IMR-90 (cell line): ENCODE results near the gene SLC26A1. TPM values are rescaled to one million over a fixed set of nuclear protein-coding genes. Genes with fewer than 3 reads are reported as not detected.

ENCODE experiments used
- ATAC-seq: fragments of 200-7000 bp; cut with Tn5 transposase; 2 replicates; pipeline ENCODE4 v1.9.1; 2020; ENCODE audit warnings: low read depth, mild to moderate bottlenecking, moderate library complexity
- BruUV-seq: library from RNA; stranded (reverse); fragments of 400-500 nt; replicated peaks from 2 replicates; lab custom pipeline; 2021; lab: Mats Ljungman, UMichigan
- CTCF ChIA-PET: fragments of 300-600 bp; formaldehyde crosslinking; extraction: SDS; loops from one replicate; lab custom pipeline; 2021; ENCODE audit warnings: antibody characterized with exemption; lab: Yijun Ruan, JAX
- POLR2A ChIA-PET: fragments of 300-600 bp; sonication (Branson Sonifier 250); formaldehyde crosslinking; loops from one replicate; lab custom pipeline; 2022; ENCODE audit warnings: antibody characterized with exemption; ENCODE audit not compliant: unreplicated experiment; lab: Charles Lee
- DNase-seq: peaks from one replicate; pipeline ENCODE4 v3.0.0; 2013
- H2AFZ ChIP-seq: replicated peaks from 2 replicates; pipeline ENCODE3; 2013; ENCODE audit warnings: low read length, mild to moderate bottlenecking; ENCODE audit not compliant: poor library complexity
- H2AK5ac ChIP-seq: 2 replicates; pipeline ENCODE4 v1.6.1; 2013; ENCODE audit warnings: low read depth, low read length, inconsistent platforms
- H2AK9ac ChIP-seq: replicated peaks from 2 replicates; pipeline ENCODE3; 2013; ENCODE audit warnings: mild to moderate bottlenecking, low read depth, low read length, moderate library complexity; ENCODE audit not compliant: poor library complexity
- H2BK120ac ChIP-seq: 2 replicates; pipeline ENCODE4 v1.6.1; 2013; ENCODE audit warnings: low read depth, low read length, inconsistent platforms
- H2BK15ac ChIP-seq: 3 replicates; pipeline ENCODE4 v1.6.1; 2013; ENCODE audit warnings: low read depth, low read length, inconsistent platforms
- H2BK20ac ChIP-seq: 2 replicates; pipeline ENCODE4 v1.6.1; 2013; ENCODE audit warnings: low read depth, mild to moderate bottlenecking, inconsistent platforms, low read length, moderate library complexity
- H2BK5ac ChIP-seq: 2 replicates; pipeline ENCODE4 v1.6.1; 2013; ENCODE audit warnings: mild to moderate bottlenecking, low read depth, low read length, inconsistent platforms; ENCODE audit not compliant: poor library complexity, severe bottlenecking
- H3K14ac ChIP-seq: replicated peaks from 2 replicates; pipeline ENCODE4 v1.6.1; 2013; ENCODE audit warnings: low read depth, low read length, inconsistent platforms
- H3K18ac ChIP-seq: 2 replicates; pipeline ENCODE4 v1.6.1; 2013; ENCODE audit warnings: low read depth, low read length, control low read depth
- H3K23ac ChIP-seq: 2 replicates; pipeline ENCODE4 v1.6.1; 2013; ENCODE audit warnings: low read depth, low read length, inconsistent platforms
- H3K27ac ChIP-seq: 2 replicates; pipeline ENCODE4 v1.5.1; 2013; ENCODE audit warnings: mild to moderate bottlenecking, control low read depth, low read length; ENCODE audit not compliant: insufficient read depth
- H3K27me3 ChIP-seq: 2 replicates; pipeline ENCODE4 v1.6.1; 2013; ENCODE audit warnings: low read length; ENCODE audit not compliant: control insufficient read depth, insufficient read depth
- H3K36me3 ChIP-seq: 2 replicates; pipeline ENCODE4 v1.6.1; 2013; ENCODE audit warnings: low read length, mixed read lengths; ENCODE audit not compliant: control insufficient read depth, insufficient read depth
- H3K4ac ChIP-seq: 2 replicates; pipeline ENCODE4 v1.6.1; 2013; ENCODE audit warnings: low read depth, low read length, inconsistent platforms
- H3K4me1 ChIP-seq: 2 replicates; pipeline ENCODE4 v1.6.1; 2013; ENCODE audit warnings: low read length, mixed read lengths; ENCODE audit not compliant: control insufficient read depth, insufficient read depth
- H3K4me2 ChIP-seq: 2 replicates; pipeline ENCODE4 v1.6.1; 2013; ENCODE audit warnings: low read depth, mild to moderate bottlenecking, control low read depth, low read length, moderate library complexity
- H3K4me3 ChIP-seq: 2 replicates; pipeline ENCODE4 v1.5.1; 2013; ENCODE audit warnings: low read depth, mild to moderate bottlenecking, control low read depth, low read length, moderate library complexity; ENCODE audit not compliant: insufficient read depth
- H3K56ac ChIP-seq: 2 replicates; pipeline ENCODE4 v1.6.1; 2013; ENCODE audit warnings: low read length, inconsistent platforms; ENCODE audit not compliant: insufficient read depth; ENCODE audit errors: extremely low read depth
- H3K79me1 ChIP-seq, 2 experiments: 2 replicates each; pipeline ENCODE4 v1.6.1; 2013; ENCODE audit warnings: low read length in 2 of 2, inconsistent platforms in 1 of 2, low read depth in 1 of 2
- H3K9ac ChIP-seq: 2 replicates; pipeline ENCODE4 v1.6.1; 2013; ENCODE audit warnings: low read depth, low read length, control low read depth
- H3K9me1 ChIP-seq: 2 replicates; pipeline ENCODE4 v1.6.1; 2013; ENCODE audit warnings: low read length, inconsistent platforms; ENCODE audit not compliant: insufficient read depth
- H3K9me3 ChIP-seq: 2 replicates; pipeline ENCODE4 v1.6.1; 2013; ENCODE audit warnings: low read length; ENCODE audit not compliant: control insufficient read depth, insufficient read depth
- H4K20me1 ChIP-seq: 2 replicates; pipeline ENCODE4 v1.6.1; 2013; ENCODE audit warnings: low read length, inconsistent platforms; ENCODE audit not compliant: insufficient read depth
- H4K5ac ChIP-seq: 2 replicates; pipeline ENCODE4 v1.6.1; 2013; ENCODE audit warnings: mild to moderate bottlenecking, low read depth, low read length, control low read depth
- H4K8ac ChIP-seq, 2 experiments: 2 replicates each; pipeline ENCODE4 v1.6.1; 2013; ENCODE audit warnings: low read depth in 2 of 2, low read length in 2 of 2, control low read depth in 1 of 2, inconsistent platforms in 1 of 2
- H4K91ac ChIP-seq: 2 replicates; pipeline ENCODE4 v1.6.1; 2013; ENCODE audit warnings: low read depth, low read length, inconsistent platforms; ENCODE audit not compliant: insufficient read depth
- MAFK ChIP-seq: IDR thresholded peaks from 2 replicates; pipeline ENCODE4 v1.6.1; 2012; ENCODE audit warnings: low read depth, low read length, improper control_type of control experiment
- MAZ ChIP-seq: IDR thresholded peaks from 2 replicates; pipeline ENCODE4 v1.6.1; 2012; ENCODE audit warnings: low read depth, mild to moderate bottlenecking, low read length, improper control_type of control experiment, moderate library complexity, borderline replicate concordance
- SMC3 ChIP-seq: fragments of 150-350 bp; IDR thresholded peaks from 2 replicates; pipeline ENCODE4 v1.6.1; 2016; ENCODE audit warnings: low read depth, mild to moderate bottlenecking, antibody characterized with exemption, low read length, moderate library complexity
- WGBS, 2 experiments: methylation state at CpG; one replicate each; pipeline versions ENCODE4 v1.1.5 to v1.1.7; 2013; ENCODE audit warnings: missing lambda C conversion rate in 2 of 2; ENCODE audit not compliant: insufficient read length in 1 of 2; ENCODE audit errors: extremely low coverage in 2 of 2; 5-methylcytosine and 5-hydroxymethylcytosine counted together
- dilution Hi-C: fragments of 300-500 bp; cut with HindIII; formaldehyde crosslinking; loops from one replicate; pipeline ENCODE4 v1.14.3; 2018; ENCODE audit warnings: low sequenced_read_pairs; ENCODE audit not compliant: unreplicated experiment
- in situ Hi-C: fragments of 300-500 bp; cut with MboI; formaldehyde crosslinking; loops from 3 replicates; pipeline ENCODE4 v1.14.3; 2019; ENCODE audit warnings: low sequenced_read_pairs, inconsistent platforms, mixed read lengths
- intact Hi-C: fragments of 100-400 bp; cut with micrococcal nuclease; formaldehyde crosslinking; loops from 2 replicates; pipeline ENCODE4 v1.10.0; 2022
- polyA plus RNA-seq, 3 experiments: library from polyadenylated mRNA; depleted of rRNA; stranded (reverse); fragments of >200 nt; gene quantifications; 2 replicates each; pipeline ENCODE4 v1.2.3, GENCODE V29; 2012; ENCODE audit warnings: low replicate concordance in 1 of 3
- total RNA-seq: library from RNA; depleted of rRNA; stranded (reverse); fragments of >200 nt; gene quantifications from 2 replicates; pipeline ENCODE4 v1.2.3, GENCODE V29; 2012

The SLC26A1 gene
- total and polyA plus RNA-seq, 2 of the 4 experiments (the other 2 are of a cell fraction): 0.09 TPM; not detected in 1

- Histone ChIP-seq H3K4ac (no peak overlapping the region), H3K79me1 (no peaks in the 10 kb centered on the region), H2BK20ac (no peak overlapping the region), H3K14ac (no peak overlapping the region), H2AFZ (peak overlapping the region; percentile 58), H2BK5ac (no peak overlapping the region), H3K23ac (no peak overlapping the region), H4K5ac (no peak overlapping the region), H4K8ac (no peak overlapping the region), H3K4me2 (no peak overlapping the region), H3K9me3 (no peaks in the 10 kb centered on the region), H3K18ac (no peak overlapping the region), H3K9me1 (no peaks in the 10 kb centered on the region), H4K20me1 (no peaks in the 10 kb centered on the region; the same call in 1 of the 2 replicates), H3K9ac (no peak overlapping the region), H3K27ac (no peak overlapping the region), H3K4me3 (no peak overlapping the region), H3K27me3 (no peaks in the 10 kb centered on the region), H3K56ac (no peak overlapping the region), H2AK5ac (no peak overlapping the region), H2BK15ac (no peak overlapping the region), H2AK9ac (no peak overlapping the region), H2BK120ac (no peak overlapping the region), H3K4me1 (no peaks in the 10 kb centered on the region), H4K91ac (no peak overlapping the region), H3K36me3 (peaks cover 59% of the 10 kb centered on the region)
- TF ChIP-seq MAFK (no peak), SMC3 (no peak), MAZ (no peak)
- intact Hi-C loops: no loop called here
- dilution Hi-C loops: no loop called here
- ATAC-seq (no peak), DNase-seq (no peak)
- WGBS, 2 experiments: 87% methylated on average over 15 of the region's 39 CpGs; no CpG with 5 or more reads in 1 of the 2 experiments
- in situ Hi-C loops: no loop called here
- no TSS peak for BruUV-seq
- ChIA-PET POLR2A (no interaction called here), CTCF (no interaction called here)
Observed at GRCh38 chr4:963276-964225, 29.7 kb downstream of the SLC26A1 start.
